Osteoblast (primary cell): ENCODE data around the gene DCAF10. TPM values are rescaled to one million over a fixed set of nuclear protein-coding genes. Genes with fewer than 3 reads are reported as not detected.

ENCODE experiments used
- DNase-seq: peaks from one replicate; pipeline ENCODE4 v3.0.0; 2011; ENCODE audit warnings: low spot score, mixed read lengths; ENCODE audit not compliant: insufficient read length; ENCODE audit errors: missing footprints
- H2AFZ ChIP-seq: 2 replicates; pipeline ENCODE4 v1.6.0; 2011; ENCODE audit warnings: mild to moderate bottlenecking, low read length
- H3K27ac ChIP-seq: 2 replicates; pipeline ENCODE4 v1.5.1; 2011; ENCODE audit warnings: mild to moderate bottlenecking, low read depth, low read length, moderate library complexity
- H3K27me3 ChIP-seq: 2 replicates; pipeline ENCODE4 v1.6.0; 2012; ENCODE audit warnings: mild to moderate bottlenecking, control low read depth, inconsistent platforms, low read length, moderate library complexity; ENCODE audit not compliant: insufficient read depth
- H3K36me3 ChIP-seq: 2 replicates; pipeline ENCODE4 v1.5.1; 2011; ENCODE audit warnings: mild to moderate bottlenecking, low read length, control low read depth, moderate library complexity; ENCODE audit not compliant: insufficient read depth
- H3K4me1 ChIP-seq: 2 replicates; pipeline ENCODE4 v1.5.1; 2011; ENCODE audit warnings: mild to moderate bottlenecking, low read length, control low read depth, moderate library complexity; ENCODE audit not compliant: insufficient read depth
- H3K4me2 ChIP-seq: 2 replicates; pipeline ENCODE4 v1.6.0; 2011; ENCODE audit warnings: mild to moderate bottlenecking, low read length; ENCODE audit not compliant: insufficient read depth
- H3K4me3 ChIP-seq: fragments of 200-600 bp; sonication (generic); 3 replicates; pipeline ENCODE4 v1.5.1; 2012; ENCODE audit warnings: mild to moderate bottlenecking, low read length, inconsistent platforms; ENCODE audit not compliant: insufficient read depth
- H3K79me2 ChIP-seq: 2 replicates; pipeline ENCODE4 v1.6.0; 2012; ENCODE audit warnings: mild to moderate bottlenecking, low read length, control low read depth, inconsistent platforms; ENCODE audit not compliant: insufficient read depth
- H3K9me3 ChIP-seq: 2 replicates; pipeline ENCODE4 v1.5.1; 2011; ENCODE audit warnings: low read depth, low read length, control low read depth
- H4K20me1 ChIP-seq: 2 replicates; pipeline ENCODE4 v1.6.0; 2012; ENCODE audit warnings: mild to moderate bottlenecking, low read length, control low read depth; ENCODE audit not compliant: insufficient read depth
- CTCF ChIP-seq: IDR thresholded peaks from 2 replicates; pipeline ENCODE4 v1.5.1; 2011; ENCODE audit warnings: mild to moderate bottlenecking, low read depth, low read length, moderate library complexity; ENCODE audit errors: extremely low read depth
- total RNA-seq: library from RNA; depleted of rRNA; stranded (reverse); fragments of >200 nt; gene quantifications from 2 replicates; pipeline ENCODE4 v1.2.3, GENCODE V29; 2012

DCAF10 gene
- total RNA-seq, 1 donor, result 30.4 TPM

- Histone ChIP-seq H3K9me3 (no peaks in the 10 kb centered on the region), H3K27ac (no peak overlapping the region), H2AFZ (no peak overlapping the region), H3K4me1 (no peaks in the 10 kb centered on the region), H3K36me3 (peaks cover 45% of the 10 kb centered on the region), H3K27me3 (no peaks in the 10 kb centered on the region), H3K4me2 (no peak overlapping the region), H4K20me1 (no peaks in the 10 kb centered on the region), H3K79me2 (no peaks in the 10 kb centered on the region), H3K4me3 (no peak overlapping the region)
- DNase-seq, result no peak
- TF ChIP-seq CTCF, result no peak
These were observed 61.9 kb downstream of the DCAF10 start for GRCh38 chr9:37862530-37862929.

- H4K20me1 ChIP-seq, result no peaks in the 10 kb centered on the region
- DNase-seq, result no peak
- no peak overlapping the region for H3K27ac ChIP-seq
- H3K79me2 ChIP-seq, result no peaks in the 10 kb centered on the region
- no peak overlapping the region for H3K4me2 ChIP-seq
- H3K9me3 ChIP-seq, result no peaks in the 10 kb centered on the region
- H3K27me3 ChIP-seq, result no peaks in the 10 kb centered on the region
- H3K4me3 ChIP-seq, result no peak overlapping the region
- H3K36me3 ChIP-seq, result peaks cover 20% of the 10 kb centered on the region
- H2AFZ ChIP-seq, result no peak overlapping the region
- no peak for TF ChIP-seq CTCF
- H3K4me1 ChIP-seq, result no peaks in the 10 kb centered on the region
These were observed 69.6 kb downstream of the DCAF10 start for GRCh38 chr9:37870081-37870798.

DNA sequence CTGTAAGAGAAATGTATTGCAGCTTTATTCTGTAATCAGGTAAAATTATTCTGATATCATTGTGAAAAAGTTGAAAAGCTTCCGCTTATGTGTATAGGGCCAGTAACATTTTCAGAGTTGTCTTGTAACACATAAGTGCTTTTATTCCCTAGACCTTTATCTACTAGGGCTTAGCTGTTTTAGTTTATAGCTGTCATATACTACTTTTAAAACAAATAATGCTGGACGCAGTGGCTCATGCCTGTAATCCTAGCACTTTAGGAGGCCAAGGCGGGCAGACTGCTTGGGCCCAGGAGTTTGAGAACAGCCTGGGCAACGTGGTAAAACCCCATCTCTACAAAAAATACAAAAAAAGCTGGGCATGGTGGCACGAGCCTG, 70.2 kb downstream of the DCAF10 start:
- no peaks in the 10 kb centered on the region for H3K79me2 ChIP-seq
- no peak overlapping the region for H3K27ac ChIP-seq
- peaks cover 18% of the 10 kb centered on the region for H3K36me3 ChIP-seq
- H2AFZ ChIP-seq, result no peak overlapping the region
- no peak for TF ChIP-seq CTCF
- no peaks in the 10 kb centered on the region for H3K27me3 ChIP-seq
- DNase-seq, result no peak
- no peak overlapping the region for H3K4me2 ChIP-seq
- H3K4me1 ChIP-seq, result no peaks in the 10 kb centered on the region
- H3K4me3 ChIP-seq, result no peak overlapping the region
- H3K9me3 ChIP-seq, result no peaks in the 10 kb centered on the region
- H4K20me1 ChIP-seq, result no peaks in the 10 kb centered on the region

- no peaks in the 10 kb centered on the region for H3K27me3 ChIP-seq
- H3K9me3 ChIP-seq, result peaks cover 2% of the 10 kb centered on the region
- H3K4me3 ChIP-seq, result no peak overlapping the region
- no peak for DNase-seq
- no peak overlapping the region for H2AFZ ChIP-seq
- no peaks in the 10 kb centered on the region for H3K79me2 ChIP-seq
- H4K20me1 ChIP-seq, result no peaks in the 10 kb centered on the region
- peaks cover 18% of the 10 kb centered on the region for H3K36me3 ChIP-seq
- no peak overlapping the region for H3K27ac ChIP-seq
- TF ChIP-seq CTCF, result no peak
- no peaks in the 10 kb centered on the region for H3K4me1 ChIP-seq
- H3K4me2 ChIP-seq, result no peak overlapping the region
These were observed 73.4 kb downstream of the DCAF10 start for GRCh38 chr9:37873955-37874354.
